Measurements from ENCODE around the gene SUPT3H.

Gene SUPT3H

DNA sequence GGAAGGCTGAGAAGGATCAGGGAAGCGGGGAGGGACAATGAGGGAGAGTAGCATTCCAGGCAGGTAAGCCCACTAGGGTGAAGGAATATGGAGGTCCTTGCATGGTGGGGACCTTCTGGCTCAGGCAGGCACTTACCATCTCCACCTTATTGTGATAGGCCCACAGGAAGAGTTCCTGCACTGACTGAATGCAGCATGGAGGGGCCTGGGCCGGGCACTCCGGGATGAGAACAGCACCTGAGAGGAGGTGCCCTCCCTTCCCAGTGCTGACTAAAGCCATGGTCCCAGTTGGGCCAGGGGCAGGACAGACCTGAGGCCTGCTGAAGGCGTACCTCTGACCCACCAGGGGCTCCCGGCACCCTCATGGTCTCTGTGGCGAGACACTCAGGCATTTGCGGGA, 597.6 kb downstream of the SUPT3H start:
- H3K4me3 ChIP-seq (ENCODE audit: low read depth, low read length) = no peak overlapping the region
- DNase-seq (ENCODE audit: low read depth) = no peak
- TF ChIP-seq, protein P1, sequence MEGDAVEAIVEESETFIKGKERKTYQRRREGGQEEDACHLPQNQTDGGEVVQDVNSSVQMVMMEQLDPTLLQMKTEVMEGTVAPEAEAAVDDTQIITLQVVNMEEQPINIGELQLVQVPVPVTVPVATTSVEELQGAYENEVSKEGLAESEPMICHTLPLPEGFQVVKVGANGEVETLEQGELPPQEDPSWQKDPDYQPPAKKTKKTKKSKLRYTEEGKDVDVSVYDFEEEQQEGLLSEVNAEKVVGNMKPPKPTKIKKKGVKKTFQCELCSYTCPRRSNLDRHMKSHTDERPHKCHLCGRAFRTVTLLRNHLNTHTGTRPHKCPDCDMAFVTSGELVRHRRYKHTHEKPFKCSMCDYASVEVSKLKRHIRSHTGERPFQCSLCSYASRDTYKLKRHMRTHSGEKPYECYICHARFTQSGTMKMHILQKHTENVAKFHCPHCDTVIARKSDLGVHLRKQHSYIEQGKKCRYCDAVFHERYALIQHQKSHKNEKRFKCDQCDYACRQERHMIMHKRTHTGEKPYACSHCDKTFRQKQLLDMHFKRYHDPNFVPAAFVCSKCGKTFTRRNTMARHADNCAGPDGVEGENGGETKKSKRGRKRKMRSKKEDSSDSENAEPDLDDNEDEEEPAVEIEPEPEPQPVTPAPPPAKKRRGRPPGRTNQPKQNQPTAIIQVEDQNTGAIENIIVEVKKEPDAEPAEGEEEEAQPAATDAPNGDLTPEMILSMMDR (IDR thresholded peaks at IDR 0.05; ENCODE audit: insufficient read depth, low read depth, low read length, missing control alignments) = no peak

DNA sequence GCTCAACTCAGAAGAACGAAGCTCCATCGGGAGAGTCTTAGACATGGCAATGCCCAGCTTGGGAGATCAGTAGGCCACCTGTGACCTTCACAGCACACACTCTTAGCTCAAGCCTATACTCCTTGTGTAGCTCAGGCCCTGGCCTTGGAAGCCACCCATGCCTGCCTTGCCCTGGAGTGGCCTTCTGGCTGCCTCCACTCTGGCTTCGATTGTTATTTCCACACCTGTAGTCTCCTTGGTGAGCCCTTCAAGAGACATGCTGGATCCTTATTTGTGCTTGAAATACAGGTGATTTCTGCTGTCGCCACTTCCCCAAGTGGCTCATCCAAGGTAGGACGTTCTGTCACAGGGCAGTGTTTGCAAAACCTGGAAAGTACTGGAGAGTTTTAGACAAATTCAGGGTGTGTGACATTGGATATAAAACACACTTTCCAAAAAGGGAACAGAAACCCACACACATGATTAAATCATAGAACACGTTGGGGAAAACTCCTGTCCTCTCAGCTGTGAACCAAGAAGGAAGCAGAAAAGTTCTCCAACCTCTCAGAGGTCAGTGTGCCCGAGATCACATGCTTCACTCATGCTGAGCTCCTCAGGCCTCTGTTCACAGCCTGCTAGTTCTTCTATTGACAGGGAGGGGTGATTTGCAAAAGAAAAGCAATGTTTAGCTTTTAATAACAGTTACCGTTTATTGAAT, 598.5 kb downstream of the SUPT3H start:
- TF ChIP-seq, protein P1 (IDR thresholded peaks at IDR 0.05; ENCODE audit: insufficient read depth, low read depth, low read length, missing control alignments) = no peak
- no peak overlapping the region for H3K4me3 ChIP-seq (ENCODE audit: low read depth, low read length)
- DNase-seq (ENCODE audit: low read depth) = peak; percentile 67
